CD4-positive, alpha-beta T cell treated with Interleukin-17A for 1 hour (primary cell): Measurements from ENCODE around the gene NLRP5.
A peak's percentile ranks its signal among the peaks of the same experiment; 100 is the strongest.
"Not testable (repeated sequence)": the region's sequence is repeated elsewhere in the genome, so short reads cannot be mapped to it uniquely, and the experiment has no call there.

Experiments
- DNase-seq: peaks from one replicate; pipeline ENCODE4 v3.0.0-alpha.2; 2020

Gene NLRP5

DNA sequence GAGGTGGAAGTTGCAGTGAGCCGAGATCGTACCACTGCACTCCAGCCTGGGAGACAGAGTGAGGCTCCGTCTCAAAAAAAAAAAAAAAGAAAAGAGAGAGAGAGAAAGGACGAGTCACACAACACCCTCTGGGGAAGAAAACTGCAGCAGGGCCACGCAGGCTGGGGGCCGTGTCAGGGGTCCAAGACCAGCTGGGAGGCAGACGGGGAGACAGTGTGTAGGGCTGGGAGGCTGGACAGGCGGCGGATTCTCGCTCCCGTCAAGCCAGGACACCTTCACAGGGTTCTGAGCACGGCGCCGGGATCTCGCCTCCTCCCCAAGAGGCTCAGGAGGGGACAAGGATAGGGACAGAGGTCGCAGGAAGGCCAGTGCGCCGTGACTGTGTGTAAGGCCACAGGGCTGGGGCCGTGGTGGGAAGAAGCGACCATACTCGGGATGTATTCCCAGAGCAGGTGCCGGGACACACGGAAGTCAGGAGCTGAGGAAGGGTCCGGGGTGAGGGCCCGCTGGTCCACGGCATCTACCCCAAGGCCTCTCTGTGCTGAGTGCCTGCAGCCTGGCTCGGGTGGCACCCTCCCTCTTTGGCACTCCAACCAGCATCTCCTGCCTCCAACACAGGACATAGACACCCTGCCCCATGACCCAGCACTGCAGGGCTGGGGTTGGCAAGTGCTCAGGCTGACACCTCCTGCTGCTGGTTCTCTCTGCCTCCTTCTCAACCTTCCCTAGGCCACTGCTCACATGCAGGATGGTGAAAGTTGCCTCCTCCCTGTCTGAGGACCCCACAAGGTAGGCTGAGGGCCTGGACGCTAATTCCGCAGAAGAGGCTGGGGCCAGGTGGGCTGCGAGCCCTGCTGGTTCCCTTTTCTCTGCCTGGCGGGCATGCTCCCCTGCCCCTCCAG is 113.3 kb downstream of the NLRP5 start:
- DNase-seq = no peak

DNA sequence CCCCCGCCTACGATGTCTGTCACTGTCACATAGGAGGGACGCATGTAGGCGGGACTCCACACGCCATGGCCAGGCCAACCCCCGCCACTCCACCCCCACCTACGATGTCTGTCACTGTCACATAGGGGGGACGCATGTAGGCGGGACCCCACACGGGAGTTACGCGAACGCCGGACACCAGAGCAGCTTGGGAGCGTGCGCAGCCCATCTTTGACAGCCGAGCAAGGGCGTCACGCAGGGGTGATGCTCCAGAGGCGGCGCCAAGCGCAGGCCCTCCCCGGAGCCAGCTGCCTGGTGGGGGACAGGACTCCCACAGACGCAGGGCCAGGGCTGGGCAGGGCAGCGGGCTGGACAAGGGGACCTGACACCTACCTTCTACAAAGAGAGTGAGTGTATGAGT is 114.5 kb downstream of the NLRP5 start:
- DNase-seq = no peak

DNA sequence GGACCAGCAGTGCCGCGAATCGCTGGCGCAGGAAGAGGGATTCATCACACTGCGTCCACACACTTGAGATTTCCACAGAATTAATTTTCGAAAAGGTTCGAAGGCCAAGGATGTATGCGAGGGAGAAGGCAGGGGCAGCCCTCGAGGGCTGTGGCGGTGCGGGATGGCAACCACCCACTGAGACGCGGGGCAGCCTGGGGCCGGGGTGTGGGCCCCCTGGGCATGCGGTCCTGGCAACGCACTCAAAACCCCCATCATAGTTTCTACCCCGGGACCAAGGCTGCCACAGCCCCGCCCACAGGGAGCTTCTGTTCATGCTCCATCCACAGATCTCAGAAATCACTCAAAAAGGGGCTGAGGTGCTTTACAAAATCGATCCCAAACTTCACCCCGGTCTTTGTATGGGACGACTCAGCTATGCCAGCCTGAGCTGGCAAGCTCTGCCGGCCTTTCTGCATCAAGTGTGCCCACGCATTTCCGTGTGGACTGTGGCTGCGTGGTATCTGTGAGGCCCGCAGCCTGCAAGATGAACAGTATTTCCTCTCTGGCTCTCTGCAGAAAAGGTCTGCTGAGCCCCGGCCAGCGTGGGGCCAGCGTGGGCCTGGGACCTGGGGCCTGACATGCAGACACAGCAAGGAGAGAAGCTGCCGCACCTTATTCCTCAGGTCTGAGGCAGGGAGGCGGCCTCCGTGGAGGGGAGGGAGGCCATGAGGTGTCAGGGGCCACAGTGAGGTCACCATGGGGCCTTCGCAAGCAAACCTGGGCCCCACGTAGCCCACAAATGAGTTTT is 115.4 kb downstream of the NLRP5 start:
- no peak for DNase-seq

DNA sequence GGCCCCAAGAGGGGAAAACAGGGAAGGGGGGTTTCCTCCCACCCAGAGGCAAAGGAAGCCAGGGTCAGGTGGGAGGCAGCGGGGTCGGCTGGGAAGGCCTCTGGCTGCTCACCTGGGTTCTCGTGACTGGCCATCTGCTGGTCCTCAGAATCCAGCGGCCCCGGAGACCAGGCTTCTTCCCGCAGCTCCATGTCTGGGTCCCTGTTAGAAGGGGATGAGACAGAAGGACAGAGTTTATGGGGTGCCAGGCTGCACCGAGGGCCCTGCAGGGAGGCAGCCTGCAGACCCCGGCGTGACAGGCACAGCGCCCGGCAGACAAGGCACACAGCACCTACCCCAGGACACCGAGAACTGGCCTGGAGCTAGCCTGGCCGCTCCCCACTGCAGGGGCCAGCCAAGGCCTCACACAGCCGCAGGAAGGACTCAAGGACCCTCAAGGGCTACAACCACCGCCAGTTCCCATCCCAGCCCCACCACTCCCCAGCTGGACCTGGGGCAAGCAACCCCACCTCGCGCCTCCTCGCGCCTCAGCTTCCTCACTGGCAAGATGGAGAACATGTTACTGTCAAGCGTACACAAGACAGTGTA is 116.5 kb downstream of the NLRP5 start:
- no peak for DNase-seq

DNA sequence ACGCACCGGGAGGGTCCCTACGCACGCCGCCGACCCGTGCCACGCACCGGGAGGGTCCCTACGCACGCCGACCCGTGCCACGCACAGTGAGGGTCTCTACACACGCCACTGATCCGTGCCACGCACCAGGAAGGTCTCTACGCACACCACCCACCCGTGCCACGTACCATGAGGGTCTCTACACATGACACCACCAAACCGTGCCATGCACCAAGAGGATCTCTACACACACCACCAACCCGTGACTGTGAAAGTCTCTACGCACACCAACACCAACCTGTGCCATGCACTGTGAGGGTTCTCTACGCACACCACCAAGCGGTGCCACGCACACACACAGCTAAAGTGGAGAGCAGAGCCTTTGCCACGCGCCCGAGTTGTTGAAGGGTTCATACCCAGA is 117.8 kb downstream of the NLRP5 start:
- no peak for DNase-seq

DNA sequence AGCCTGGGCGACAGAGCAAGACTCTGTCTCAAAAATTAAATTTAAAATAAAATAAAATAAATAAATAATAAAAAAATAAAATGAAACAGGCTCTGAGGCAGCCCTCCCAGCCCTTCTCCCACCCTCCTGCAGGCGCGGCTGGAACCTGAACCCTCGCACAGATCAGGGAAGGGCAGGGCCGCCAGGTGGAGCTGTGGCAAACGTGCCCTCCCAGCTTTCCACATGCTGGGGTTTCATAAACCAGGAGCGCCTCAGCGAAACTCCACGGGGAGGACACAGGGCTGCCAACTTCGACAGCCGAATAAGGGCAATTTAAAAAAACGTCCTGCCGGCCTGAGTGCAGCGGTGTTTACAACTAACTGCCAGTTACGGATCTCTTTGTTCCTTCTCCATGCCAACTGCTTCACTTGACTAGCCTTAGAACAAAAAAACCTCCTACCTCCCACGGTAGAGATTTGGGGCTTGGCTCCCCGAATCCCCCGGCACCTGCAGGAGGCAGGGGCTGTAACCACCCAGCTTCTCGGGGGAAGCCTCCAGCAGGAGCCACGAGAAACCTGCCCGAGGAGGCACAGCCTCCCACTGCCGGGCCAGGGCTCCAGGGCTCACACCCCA is 118.6 kb downstream of the NLRP5 start:
- DNase-seq = peak; percentile 49

DNA sequence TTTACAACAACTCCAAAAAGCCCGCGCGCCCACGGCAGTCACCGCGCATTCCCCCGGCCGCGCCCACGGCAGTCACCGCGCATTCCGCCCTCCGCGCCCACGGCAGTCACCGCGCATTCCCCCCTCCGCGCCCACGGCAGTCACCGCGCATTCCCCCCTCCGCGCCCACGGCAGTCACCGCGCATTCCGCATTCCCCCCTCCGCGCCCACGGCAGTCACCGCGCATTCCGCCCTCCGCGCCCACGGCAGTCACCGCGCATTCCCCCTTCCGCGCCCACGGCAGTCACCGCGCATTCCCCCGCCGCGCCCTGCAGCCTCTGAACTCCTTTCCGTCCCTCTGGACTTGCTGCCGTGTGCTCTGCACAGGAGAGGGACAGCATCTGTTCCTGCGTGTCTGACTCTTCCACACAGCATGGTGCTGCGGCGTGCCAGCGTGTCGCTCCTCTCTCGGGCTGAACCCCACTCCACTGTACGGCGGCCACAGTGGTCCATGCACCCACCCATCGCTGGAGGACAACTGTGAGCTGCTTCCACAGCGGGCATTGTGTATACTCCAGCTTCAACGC is 119.3 kb downstream of the NLRP5 start:
- not testable (repeated sequence) for DNase-seq

DNA sequence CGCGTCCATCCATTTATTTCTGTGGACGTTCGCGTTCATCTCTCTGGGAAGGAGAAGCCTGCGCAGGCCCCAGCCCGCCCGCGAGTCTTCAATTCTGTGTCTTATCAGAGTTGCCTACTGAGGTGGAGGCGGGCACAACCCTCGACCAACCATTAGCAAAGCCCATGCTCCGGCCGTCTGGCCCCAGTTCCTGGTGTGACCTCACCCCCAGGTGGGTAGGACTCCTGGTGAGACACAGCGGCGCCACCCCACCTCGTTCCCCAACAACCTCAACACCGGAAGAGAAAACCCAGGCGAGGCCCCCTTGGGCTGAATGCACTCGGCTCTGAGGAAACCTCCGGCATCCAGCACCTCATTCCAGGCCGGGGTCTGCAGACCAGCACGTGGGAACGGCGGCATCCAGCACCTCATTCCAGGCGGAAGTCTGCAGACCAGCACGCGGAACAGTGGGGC is 119.8 kb downstream of the NLRP5 start:
- no peak for DNase-seq

DNA sequence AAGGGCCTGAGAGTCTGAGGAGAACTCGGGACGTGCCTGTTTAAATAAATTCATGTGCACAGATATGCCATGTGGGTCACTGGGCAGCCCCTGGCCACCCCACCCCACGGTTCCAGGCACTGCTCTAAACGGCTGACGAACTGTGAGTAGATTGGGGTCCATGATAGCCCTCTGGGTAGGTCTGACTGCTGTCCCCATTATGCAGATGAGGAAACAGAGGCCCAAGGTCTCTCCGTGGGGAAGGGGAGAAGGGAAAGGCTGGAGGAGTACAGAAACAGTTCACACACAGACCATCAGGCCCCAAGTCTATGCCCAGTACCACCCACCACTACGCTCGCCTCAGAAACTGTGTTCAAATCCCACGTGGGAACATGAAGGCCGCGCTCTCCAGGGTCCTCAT is 120.4 kb downstream of the NLRP5 start:
- DNase-seq = no peak

DNA sequence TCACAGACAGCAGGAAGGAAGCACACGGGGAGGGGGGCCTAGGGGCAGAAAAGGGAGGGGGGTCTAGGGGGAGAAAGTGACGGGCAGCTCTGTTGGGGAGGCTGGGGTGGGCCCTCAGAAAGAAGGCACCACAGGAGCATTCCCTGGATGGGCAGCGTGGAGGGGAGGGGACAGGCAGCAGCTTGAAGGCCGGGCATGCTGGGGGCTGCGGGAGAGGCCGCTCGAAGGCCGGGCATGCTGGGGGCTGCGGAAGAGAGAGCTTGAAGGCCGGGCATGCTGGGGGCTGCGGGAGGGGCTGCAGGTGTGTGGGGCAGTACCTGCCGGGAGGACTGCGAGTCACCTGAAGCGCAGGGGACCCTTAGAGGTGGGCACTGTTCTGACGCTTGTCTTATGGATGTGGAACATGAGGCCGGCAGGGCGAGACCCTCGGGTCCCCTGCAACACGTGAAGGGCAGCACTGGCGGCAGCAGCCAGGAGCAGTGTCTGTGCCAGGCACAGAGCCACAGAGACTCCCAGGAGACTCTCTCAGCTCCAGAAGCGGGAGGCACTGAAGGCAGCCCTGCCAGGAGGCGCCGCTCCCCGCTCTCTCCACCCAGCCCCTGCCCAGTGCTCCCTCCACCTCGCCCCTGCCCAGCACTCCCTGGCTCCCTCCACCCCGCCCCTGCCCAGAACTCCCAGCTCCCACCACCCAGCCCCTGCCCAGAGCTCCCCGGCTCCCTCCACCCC is 121.2 kb downstream of the NLRP5 start:
- no peak for DNase-seq

DNA sequence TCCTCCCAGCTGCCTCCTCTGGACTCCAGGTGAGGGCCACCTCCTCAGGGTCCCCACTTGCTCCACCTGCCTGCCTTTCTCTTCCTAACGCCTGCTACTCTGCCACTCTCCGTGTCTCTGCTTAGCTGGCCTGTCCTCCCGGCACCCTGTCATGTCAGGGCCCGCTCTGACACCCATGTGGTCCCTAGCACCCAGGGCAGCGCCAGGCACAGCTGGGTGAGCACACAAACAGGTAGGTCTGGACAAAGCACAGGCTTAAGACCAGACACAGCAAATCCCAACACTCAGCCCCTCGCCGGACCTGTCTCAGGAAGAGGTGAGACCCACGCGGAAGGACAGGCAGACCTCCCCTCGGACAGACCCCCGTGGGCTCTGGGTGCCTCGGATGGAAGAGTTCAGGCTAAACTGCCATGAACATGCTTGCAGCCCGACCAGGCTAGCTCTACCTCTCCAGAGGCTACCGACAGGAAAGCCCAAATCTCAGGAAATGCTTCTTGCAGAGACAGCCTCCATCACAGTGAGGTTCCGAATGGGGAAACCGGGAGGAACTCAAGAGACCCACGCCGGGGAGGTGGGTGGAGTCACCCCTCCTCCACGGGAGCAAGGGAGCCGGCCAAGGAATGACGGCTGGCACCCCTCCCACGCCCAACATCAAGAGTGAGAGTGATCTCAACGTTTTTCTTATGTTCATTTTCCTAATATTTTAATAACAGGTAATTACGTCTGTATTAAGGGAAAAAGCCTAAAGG is 122.0 kb downstream of the NLRP5 start:
- DNase-seq = no peak

DNA sequence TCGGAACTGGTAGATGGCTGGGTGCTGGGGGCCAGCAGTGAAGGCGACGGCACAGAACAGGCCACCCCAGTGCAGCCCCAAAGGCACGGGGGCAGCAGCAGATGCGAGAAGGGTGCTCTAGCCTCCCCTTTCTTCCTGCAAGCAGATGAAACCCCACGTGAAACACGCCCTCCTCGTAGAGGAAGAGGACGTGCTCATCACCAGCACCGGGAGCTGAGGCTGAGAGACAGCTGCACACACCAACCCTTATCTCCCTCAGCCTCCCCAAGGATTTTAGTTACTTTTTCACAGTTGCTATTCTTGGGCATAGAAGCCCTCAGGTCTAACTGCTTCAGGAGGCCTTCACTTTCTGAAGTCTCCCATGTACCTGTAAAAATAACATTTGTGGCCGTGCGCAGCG is 122.7 kb downstream of the NLRP5 start:
- no peak for DNase-seq

DNA sequence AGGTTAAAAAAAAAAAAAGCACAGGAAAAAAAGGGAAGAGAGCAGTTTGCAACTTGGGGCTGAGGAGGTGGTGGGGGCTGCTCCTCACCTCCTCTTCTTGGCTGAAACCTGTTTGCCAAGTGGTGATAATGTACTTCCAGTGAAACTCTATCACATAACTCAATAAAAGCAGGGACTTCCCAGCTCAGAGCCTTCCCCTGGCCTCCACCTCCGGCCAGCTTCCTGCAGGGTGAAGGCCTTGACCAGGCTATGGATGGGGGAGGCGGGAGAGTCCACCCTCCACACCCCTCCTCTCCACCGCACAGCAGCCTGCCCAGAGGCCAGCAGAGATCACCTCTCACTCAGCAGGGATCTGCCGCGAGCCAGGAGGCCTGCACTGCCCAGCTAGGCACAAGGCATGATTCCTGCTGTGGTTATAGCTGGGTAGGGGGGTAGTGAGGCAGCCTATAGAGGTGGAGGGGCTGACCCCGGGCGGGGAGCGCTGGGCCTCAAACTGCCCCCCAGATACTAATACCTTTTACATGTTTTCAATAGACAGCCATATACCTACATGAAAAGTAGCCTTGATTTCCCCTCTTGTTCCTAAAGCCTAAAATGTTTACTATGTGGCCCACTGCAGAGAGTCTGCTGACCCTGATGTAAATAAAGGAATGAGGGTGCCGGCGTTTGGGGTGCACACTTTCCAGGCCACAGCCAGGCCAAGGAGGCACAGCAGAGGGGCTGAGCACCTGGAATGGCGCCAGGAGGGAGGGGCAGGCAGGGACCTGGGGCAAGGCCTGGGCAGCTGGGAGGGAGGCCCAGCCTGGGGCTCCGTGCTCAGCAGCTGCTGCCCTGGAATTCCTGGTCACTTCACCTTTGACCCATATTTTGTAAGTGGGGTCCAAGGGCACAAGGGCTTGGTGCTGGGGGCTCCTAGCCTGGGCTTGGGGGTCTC is 124.2 kb downstream of the NLRP5 start:
- no peak for DNase-seq
